Kidney (tissue), 14 donors: ENCODE measurements around the gene MYL12B. TPM values are rescaled to one million over a fixed set of nuclear protein-coding genes. Genes with fewer than 3 reads are reported as not detected.

Experiments
- DNase-seq, 5 donors: peaks; one replicate each; pipeline ENCODE4 v3.0.0-alpha.2; 2013 to 2020
- FAIRE-seq: peaks from 2 replicates; lab custom pipeline; 2012; peaks lifted over from hg19 to GRCh38; lab: Jason Lieb, UNC
- H3K27ac ChIP-seq, 2 donors: one replicate each; pipeline ENCODE4 v1.7.0; 2013; ENCODE audit warnings: low read depth in 2 of 2, low read length in 2 of 2, inconsistent platforms in 1 of 2
- H3K27me3 ChIP-seq: one replicate; pipeline ENCODE4 v1.7.1; 2013; ENCODE audit warnings: low read length, inconsistent platforms; ENCODE audit not compliant: control insufficient read depth, insufficient read depth
- H3K36me3 ChIP-seq, 3 donors: one replicate each; pipeline versions ENCODE4 v1.7.0 to v1.7.1; 2013; ENCODE audit warnings: low read length in 3 of 3, control low read depth in 1 of 3, inconsistent platforms in 1 of 3; ENCODE audit not compliant: insufficient read depth in 3 of 3, control insufficient read depth in 2 of 3
- H3K4me1 ChIP-seq, 3 donors: one replicate each; pipeline versions ENCODE4 v1.7.0 to v1.7.1; 2013; ENCODE audit warnings: low read length in 3 of 3, inconsistent platforms in 1 of 3, low read depth in 1 of 3; ENCODE audit not compliant: control insufficient read depth in 2 of 3, insufficient read depth in 2 of 3
- H3K4me3 ChIP-seq, 3 donors: one replicate each; pipeline versions ENCODE4 v1.7.0 to v1.8.1; 2013; ENCODE audit warnings: low read length in 3 of 3, control low read depth in 1 of 3, inconsistent platforms in 1 of 3
- H3K9ac ChIP-seq, 3 donors: one replicate each; pipeline versions ENCODE4 v1.7.0 to v1.7.1; 2013; ENCODE audit warnings: low read length in 3 of 3, control low read depth in 1 of 3, inconsistent platforms in 1 of 3
- H3K9me3 ChIP-seq, 3 donors: one replicate each; pipeline versions ENCODE4 v1.7.0 to v1.7.1; 2013; ENCODE audit warnings: low read length in 3 of 3, control low read depth in 1 of 3, inconsistent platforms in 1 of 3; ENCODE audit not compliant: control insufficient read depth in 2 of 3, insufficient read depth in 1 of 3
- intact Hi-C: fragments of 100-400 bp; cut with DNase I; formaldehyde crosslinking; loops from one replicate; pipeline ENCODE4 v1.11.1; 2022
- polyA plus RNA-seq: library from polyadenylated mRNA; stranded (reverse); fragments of 350-450 nt; fragmentation: Illumina TruSeq; extraction: RNeasy Lipid Tissue Mini Kit (QIAGEN cat#74804); gene quantifications from one replicate; pipeline ENCODE4 v1.2.3, GENCODE V29; 2014; ENCODE audit warnings: low read depth, low replicate concordance; ENCODE audit not compliant: insufficient read depth
- total RNA-seq: library from RNA; stranded (reverse); fragmentation: NEBNext Ultra II Directional; extraction: Animal tissue kit (Norgen Biotek cat#: 25700); gene quantifications from one replicate; pipeline ENCODE4 v1.2.1, GENCODE V29; 2021
- TF ChIP-seq, protein P1 (sequence below): IDR thresholded peaks from 3 replicates; pipeline ENCODE4 v1.5.1; 2012; ENCODE audit warnings: mild to moderate bottlenecking, moderate library complexity, borderline replicate concordance; ENCODE audit not compliant: insufficient read depth; ENCODE audit errors: extremely low read depth
- donor health status: control.
- donor health status: control.
- donor health status: control.
- donor health status: control.
- donor health status: control.
- donor health status: DM: yes; HTN: yes; CAD: no.
- donor health status: Normal renal cell carcinoma (clear cell type).

The MYL12B gene
- total and polyA plus RNA-seq, 2 donors from 2014 or later = 448 to 884 TPM

GRCh38 chr18:3256693-3257626 is 5.0 kb upstream of the MYL12B start:
- FAIRE-seq = no peak

DNA sequence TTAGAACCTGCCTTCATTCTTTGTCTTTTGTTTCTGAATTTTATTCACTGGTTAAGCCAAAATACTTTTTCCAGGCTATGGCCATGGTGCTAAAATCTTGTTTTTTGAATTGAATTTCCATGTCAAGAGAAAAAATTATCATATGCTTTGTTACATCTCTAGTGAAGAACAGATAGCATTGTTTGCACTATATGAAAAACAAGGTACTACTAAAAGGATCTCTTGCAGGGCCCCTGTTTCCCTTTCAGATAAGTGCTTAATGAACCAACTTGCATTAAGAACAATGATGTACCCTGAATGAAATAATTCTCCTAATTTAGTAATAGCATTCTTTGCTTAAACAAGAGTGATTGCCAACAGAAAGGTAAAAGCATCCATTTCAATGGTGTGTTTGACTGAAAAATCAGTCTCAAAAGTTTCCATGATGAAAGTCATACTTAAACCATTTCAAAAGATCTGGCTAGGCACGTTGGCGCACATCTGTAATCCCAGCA is 4.3 kb upstream of the MYL12B start:
- DNase-seq = no peak
- Histone ChIP-seq H3K27me3 (no peaks in the 10 kb centered on the region), H3K27ac (peak overlapping the region in 1 of 2 donors; percentile 59), H3K4me3 (no peak overlapping the region), H3K9me3 (no peaks in the 10 kb centered on the region), H3K36me3 (peaks cover 11 to 55% (median 32%) of the 10 kb centered on the region in 3 donors), H3K9ac (no peak overlapping the region), H3K4me1 (peaks cover 0 to 3% (median 3%) of the 10 kb centered on the region in 3 donors)
- intact Hi-C loops = no loop called here
- no peak for FAIRE-seq
- TF ChIP-seq, protein P1, sequence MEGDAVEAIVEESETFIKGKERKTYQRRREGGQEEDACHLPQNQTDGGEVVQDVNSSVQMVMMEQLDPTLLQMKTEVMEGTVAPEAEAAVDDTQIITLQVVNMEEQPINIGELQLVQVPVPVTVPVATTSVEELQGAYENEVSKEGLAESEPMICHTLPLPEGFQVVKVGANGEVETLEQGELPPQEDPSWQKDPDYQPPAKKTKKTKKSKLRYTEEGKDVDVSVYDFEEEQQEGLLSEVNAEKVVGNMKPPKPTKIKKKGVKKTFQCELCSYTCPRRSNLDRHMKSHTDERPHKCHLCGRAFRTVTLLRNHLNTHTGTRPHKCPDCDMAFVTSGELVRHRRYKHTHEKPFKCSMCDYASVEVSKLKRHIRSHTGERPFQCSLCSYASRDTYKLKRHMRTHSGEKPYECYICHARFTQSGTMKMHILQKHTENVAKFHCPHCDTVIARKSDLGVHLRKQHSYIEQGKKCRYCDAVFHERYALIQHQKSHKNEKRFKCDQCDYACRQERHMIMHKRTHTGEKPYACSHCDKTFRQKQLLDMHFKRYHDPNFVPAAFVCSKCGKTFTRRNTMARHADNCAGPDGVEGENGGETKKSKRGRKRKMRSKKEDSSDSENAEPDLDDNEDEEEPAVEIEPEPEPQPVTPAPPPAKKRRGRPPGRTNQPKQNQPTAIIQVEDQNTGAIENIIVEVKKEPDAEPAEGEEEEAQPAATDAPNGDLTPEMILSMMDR = no peak

More at GRCh38 chr18:3256693-3257626, 5.0 kb upstream of the MYL12B start:
- DNase-seq = no peak
- no peaks in the 10 kb centered on the region for H3K9me3 ChIP-seq
- no peak overlapping the region for H3K4me3 ChIP-seq
- H3K27ac ChIP-seq = peak overlapping the region; percentile 25 to 59
- peak overlapping the region in 1 of 3 donors; percentile 38 for H3K9ac ChIP-seq
- peaks cover 0 to 4% (median 3%) of the 10 kb centered on the region in 3 donors for H3K4me1 ChIP-seq
- no peaks in the 10 kb centered on the region for H3K27me3 ChIP-seq
- intact Hi-C loops = no loop called here
- TF ChIP-seq, protein P1 = no peak
- peaks cover 11 to 55% (median 32%) of the 10 kb centered on the region in 3 donors for H3K36me3 ChIP-seq

- no peaks in the 10 kb centered on the region for H3K9me3 ChIP-seq
- H3K27ac ChIP-seq = peak overlapping the region; percentile 97
- H3K4me3 ChIP-seq = peak overlapping the region; percentile 63 to 93 (median 71)
- TF ChIP-seq, protein P1 = no peak
- peaks cover 5 to 24% (median 7%) of the 10 kb centered on the region in 3 donors for H3K36me3 ChIP-seq
- intact Hi-C loops = no loop called here
- H3K9ac ChIP-seq = peak overlapping the region in 2 of 3 donors; percentile 83 to 98
- FAIRE-seq = no peak
- DNase-seq = no peak
- H3K4me1 ChIP-seq = peaks cover 0 to 27% (median 13%) of the 10 kb centered on the region in 3 donors
- H3K27me3 ChIP-seq = no peaks in the 10 kb centered on the region
Measured at GRCh38 chr18:3260995-3261372, 949 bp upstream of the MYL12B start.
